HL-60 (cell line): ENCODE measurements around the gene ANAPC2.

Source experiments
- GABPA ChIP-seq: IDR thresholded peaks from 2 replicates; pipeline ENCODE4 v1.6.1; 2012; ENCODE audit warnings: low read depth
- POLR2AphosphoS5 ChIP-seq: IDR thresholded peaks from 2 replicates; pipeline ENCODE4 v1.6.1; 2012; ENCODE audit warnings: low read depth
- TF ChIP-seq, protein P1 (sequence below): IDR thresholded peaks from one replicate; pipeline ENCODE4 v1.5.1; 2011; ENCODE audit warnings: low read length, control low read depth, inconsistent platforms; ENCODE audit not compliant: insufficient read depth
- TF ChIP-seq, protein P2 (sequence below): IDR thresholded peaks from 2 replicates; pipeline ENCODE4 v1.6.1; 2012; ENCODE audit warnings: low read depth; ENCODE audit not compliant: insufficient replicate concordance

DNA sequence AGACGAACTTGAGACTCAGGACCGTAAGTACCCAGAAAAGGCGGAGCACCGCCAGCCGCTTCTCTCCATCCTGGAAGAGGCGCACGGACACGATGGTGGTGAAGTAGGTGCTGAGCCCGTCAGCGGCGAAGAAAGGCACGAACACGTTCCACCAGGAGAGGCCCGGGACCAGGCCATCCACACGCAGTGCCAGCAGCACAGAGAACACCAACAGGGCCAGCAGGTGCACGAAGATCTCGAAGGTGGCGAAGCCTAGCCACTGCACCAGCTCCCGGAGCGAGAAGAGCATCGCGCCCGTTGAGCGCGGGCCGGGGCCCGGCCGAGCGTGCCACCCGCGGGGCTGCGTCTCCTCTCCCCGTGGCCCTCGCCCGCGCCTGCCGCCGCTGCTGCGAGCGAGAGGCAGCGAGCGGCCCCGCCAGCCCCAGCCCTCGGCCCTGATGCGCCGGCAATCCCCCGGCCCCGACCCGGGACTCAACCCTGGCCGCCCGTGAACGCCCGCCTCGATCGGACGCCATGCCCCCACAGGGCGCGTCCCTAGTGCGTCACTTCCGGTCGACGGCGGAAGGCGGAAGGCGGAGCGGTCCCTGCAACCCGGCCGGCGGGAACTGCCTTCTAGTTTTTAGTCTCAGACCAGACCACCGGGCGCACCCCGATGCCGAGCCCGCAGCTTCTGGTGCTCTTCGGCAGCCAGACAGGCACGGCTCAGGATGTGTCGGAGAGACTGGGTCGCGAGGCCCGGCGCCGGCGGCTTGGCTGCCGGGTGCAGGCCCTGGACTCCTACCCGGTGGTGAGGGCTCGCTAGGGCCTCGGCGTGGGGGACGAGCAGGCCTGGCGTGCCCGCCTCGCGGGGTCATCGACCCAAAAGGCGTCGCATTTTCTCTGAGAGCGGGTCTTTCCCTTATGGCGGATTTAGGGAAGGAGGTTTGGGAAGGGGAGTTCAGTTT is 17.0 kb upstream of the ANAPC2 start, which contains the start of the genes NDOR1 and TMEM203:
- TF ChIP-seq, protein P1, sequence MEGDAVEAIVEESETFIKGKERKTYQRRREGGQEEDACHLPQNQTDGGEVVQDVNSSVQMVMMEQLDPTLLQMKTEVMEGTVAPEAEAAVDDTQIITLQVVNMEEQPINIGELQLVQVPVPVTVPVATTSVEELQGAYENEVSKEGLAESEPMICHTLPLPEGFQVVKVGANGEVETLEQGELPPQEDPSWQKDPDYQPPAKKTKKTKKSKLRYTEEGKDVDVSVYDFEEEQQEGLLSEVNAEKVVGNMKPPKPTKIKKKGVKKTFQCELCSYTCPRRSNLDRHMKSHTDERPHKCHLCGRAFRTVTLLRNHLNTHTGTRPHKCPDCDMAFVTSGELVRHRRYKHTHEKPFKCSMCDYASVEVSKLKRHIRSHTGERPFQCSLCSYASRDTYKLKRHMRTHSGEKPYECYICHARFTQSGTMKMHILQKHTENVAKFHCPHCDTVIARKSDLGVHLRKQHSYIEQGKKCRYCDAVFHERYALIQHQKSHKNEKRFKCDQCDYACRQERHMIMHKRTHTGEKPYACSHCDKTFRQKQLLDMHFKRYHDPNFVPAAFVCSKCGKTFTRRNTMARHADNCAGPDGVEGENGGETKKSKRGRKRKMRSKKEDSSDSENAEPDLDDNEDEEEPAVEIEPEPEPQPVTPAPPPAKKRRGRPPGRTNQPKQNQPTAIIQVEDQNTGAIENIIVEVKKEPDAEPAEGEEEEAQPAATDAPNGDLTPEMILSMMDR, result no peak
- TF ChIP-seq, protein P2, sequence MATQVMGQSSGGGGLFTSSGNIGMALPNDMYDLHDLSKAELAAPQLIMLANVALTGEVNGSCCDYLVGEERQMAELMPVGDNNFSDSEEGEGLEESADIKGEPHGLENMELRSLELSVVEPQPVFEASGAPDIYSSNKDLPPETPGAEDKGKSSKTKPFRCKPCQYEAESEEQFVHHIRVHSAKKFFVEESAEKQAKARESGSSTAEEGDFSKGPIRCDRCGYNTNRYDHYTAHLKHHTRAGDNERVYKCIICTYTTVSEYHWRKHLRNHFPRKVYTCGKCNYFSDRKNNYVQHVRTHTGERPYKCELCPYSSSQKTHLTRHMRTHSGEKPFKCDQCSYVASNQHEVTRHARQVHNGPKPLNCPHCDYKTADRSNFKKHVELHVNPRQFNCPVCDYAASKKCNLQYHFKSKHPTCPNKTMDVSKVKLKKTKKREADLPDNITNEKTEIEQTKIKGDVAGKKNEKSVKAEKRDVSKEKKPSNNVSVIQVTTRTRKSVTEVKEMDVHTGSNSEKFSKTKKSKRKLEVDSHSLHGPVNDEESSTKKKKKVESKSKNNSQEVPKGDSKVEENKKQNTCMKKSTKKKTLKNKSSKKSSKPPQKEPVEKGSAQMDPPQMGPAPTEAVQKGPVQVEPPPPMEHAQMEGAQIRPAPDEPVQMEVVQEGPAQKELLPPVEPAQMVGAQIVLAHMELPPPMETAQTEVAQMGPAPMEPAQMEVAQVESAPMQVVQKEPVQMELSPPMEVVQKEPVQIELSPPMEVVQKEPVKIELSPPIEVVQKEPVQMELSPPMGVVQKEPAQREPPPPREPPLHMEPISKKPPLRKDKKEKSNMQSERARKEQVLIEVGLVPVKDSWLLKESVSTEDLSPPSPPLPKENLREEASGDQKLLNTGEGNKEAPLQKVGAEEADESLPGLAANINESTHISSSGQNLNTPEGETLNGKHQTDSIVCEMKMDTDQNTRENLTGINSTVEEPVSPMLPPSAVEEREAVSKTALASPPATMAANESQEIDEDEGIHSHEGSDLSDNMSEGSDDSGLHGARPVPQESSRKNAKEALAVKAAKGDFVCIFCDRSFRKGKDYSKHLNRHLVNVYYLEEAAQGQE, result peak; percentile 59
- TF ChIP-seq GABPA (peak; percentile 96), POLR2AphosphoS5 (peak; percentile 84; the same call in 1 of the 2 replicates)
